Measurements from ENCODE around the gene TMEM184B. TPM values are rescaled to one million over a fixed set of nuclear protein-coding genes. Genes with fewer than 3 reads are reported as not detected.

The TMEM184B gene
- total RNA-seq, 1 experiment from 2014 or later = 46.9 TPM

DNA sequence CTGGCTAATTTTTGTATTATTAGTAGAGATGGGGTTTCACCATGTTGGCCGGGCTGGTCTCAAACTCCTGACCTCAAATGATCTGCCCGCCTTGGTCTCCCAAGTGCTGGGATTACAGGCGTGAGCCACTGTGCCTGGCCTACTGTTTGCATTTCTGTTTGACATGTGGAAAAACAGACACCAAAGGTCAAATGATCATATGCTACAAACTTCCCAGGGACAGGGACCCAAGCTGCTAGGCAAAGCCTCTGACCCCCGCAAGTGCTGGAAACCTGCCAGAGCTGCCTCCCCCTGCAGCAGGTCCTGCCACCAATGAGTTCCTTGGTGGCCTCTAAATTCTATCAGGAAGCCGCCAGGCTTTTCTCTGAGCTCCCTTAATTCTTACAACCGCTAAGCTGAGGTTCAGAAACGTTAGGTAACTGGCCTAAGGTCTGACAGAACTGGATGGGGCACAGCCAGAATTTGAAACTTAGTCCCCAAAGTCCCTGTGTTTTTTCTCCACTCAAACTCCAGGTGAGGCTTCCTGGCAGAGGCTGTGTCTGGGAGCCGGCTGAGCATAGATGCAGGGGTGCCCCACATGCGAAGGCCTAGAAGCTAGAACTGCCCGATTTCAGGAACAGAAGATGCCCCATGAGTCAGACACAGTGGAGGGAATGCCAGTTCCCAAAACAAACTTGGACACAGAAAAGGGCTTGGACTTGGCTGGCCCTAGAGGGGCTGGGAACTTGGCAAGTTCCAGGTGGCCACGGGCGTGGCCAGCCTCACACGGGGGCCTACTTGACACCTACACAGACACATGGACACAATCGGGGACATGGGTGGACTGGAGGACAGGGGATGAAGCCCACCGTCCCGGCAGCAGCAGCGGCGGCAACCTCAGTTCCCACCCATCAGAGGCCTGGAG is 37.1 kb upstream of the TMEM184B start:
- no peak for DNase-seq (ENCODE audit: low read depth)
- in situ Hi-C loops (cut with HindIII; ENCODE audit: low pct_unique_long_range_greater_than_20kb, low sequenced_read_pairs) = no loop called here

DNA sequence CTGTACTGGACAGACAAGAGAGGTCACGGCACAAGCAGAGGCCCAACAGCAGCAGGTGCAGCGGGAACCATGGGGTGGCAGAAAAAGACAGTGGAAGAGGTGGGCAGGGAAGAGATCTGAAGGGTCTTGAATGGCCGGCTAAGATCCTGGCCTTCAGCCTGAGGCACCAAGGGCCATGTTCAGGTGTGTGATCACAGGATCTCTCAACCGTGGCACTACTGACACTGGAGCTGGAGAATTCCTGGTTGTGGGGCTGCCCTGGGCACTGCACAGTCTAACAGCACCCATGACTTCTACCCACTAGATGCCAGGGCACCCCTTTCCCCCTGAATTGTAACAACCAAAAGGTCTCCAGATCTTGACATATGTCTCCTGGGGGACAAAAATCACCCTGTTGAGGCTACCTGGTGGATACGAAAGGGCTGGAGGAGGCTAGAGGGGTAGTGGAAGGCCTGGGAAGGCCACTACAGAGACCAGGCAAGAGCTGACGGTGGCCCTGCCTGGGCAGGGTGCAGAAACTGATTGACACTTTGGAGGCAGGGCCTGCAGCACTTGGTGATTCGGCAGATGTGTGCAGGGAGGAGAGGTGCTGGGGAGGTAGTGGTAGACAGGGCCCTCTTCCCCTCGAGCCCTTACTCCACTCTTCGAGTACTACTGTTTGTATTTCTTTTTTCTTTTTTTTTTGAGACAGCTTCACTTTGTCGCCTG is 36.1 kb upstream of the TMEM184B start:
- in situ Hi-C loops (cut with HindIII; ENCODE audit: low pct_unique_long_range_greater_than_20kb, low sequenced_read_pairs) = no loop called here
- no peak for DNase-seq (ENCODE audit: low read depth)

DNA sequence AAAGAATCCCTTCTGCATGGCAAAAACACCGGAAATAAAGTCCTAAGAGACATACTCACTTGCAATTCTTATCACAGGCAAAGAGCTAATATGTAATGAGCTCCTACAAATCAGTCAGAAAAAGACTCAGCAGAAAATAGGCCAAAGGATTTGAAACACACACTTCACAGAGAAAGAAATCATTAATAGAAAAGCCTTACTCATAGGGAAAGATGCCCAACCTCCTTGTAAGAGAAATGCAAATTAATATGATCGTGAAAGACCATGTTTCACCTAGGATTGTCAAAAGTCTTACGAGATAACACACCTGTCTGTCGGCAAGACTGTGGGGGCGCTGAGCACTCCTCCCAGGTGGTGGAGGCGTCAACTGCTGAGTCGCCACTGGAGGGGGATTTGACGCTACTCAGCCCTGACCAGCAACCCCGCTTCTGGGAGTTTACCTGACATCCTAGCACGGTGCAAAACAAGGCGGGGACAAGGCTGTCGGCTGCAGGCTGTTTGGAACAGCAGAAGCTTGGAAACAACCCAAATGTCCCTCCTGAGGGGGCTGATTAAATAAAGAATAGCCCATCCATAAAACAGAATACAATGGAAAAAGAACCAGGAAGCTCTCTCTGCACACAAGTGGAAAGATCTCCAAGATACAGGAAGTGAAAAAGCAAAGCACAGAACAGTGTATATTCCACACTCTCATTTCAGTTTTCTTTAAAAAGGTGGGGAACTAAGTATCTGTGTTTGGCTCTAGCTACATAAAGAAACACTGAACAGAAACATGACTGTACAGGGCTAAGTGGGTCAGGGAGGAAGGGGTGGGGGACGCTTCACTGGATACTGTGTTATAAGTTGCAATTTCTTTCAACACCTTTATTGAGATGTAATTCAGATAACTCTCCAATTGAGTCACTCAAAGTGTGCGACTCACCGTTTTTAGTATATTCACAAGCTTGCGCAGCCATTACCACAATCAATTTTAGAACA is 33.0 kb upstream of the TMEM184B start:
- in situ Hi-C loops (cut with HindIII; ENCODE audit: low pct_unique_long_range_greater_than_20kb, low sequenced_read_pairs) = no loop called here
- DNase-seq (ENCODE audit: low read depth) = peak; percentile 85

DNA sequence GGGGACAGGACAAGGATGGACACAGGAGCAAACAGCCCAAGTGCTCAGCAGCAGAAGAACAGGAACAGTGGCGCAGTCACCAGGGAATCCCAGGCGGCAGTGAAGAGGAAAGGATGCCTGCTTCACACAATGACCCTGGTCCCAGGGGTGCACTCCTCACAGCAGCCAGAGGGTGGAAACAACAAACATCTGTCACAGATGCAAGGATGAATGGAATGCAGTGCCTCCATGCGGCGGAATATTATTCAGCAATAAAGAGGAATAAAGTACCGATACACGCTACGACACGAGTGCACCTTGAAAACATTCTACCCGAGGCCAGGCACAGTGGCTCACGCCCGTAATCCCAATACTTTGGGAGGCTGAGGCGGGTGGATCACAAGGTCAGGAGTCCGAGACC is 31.7 kb upstream of the TMEM184B start:
- DNase-seq (ENCODE audit: low read depth) = no peak
- in situ Hi-C loops (cut with HindIII; ENCODE audit: low pct_unique_long_range_greater_than_20kb, low sequenced_read_pairs) = no loop called here

DNA sequence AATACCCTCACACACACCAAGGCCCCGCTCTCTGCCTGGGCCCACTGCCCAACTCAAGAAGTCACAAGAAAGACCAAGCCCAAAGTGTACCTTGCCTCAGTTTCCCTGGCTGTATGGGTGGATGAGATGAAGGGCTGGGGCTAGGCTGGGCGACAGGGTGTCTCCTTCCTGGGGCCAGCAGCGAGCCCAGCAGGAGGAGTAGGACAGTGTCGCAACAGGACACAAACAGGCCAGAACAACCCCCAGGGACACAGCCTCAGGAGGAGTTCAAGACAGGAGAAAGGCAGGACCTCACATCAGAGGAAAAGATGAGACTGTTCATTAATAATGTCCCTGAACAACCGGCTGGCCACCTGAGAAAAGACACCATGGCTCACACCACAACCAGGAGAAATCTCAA is 31.2 kb upstream of the TMEM184B start:
- DNase-seq (ENCODE audit: low read depth) = no peak
- in situ Hi-C loops (cut with HindIII; ENCODE audit: low pct_unique_long_range_greater_than_20kb, low sequenced_read_pairs) = no loop called here

DNA sequence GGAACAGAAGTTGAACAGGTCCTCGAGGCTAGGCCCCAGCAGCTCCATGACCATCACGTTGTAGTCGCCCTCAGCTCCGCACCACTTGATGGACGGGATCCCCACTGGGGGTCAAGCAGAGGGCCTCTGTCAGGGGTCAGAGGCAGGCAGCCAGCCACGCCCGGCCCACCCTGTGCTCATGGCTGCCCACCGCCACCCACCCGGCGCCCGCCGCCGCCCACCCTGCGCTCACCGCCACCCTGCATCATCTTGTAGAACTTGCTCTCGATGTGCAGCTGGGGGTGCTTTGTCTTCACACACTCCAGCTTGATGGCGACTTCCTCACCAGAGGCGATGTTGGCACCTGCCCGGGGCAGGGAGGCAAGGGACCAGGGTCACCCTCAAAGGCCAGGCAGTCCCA is 30.1 kb upstream of the TMEM184B start:
- DNase-seq (ENCODE audit: low read depth) = no peak

DNA sequence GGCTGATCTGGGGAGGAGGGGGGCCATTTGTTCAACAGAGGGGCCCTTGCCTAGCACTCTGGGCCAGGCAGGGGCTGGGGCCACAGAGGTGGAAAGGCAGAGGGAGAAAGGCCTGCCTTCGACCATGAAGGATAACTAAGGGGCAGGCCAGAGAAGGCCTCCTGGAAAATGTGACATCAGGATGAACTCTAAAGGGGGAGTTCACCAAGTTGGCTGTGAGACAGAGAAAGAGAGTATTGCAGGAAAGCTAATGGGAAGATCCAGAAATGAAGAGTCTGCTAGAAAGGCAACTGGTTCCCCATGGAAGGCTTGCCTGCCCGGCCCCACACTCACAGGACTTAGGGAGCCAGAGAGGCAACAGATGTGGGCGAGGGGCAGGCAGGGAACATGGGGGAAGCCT is 28.1 kb upstream of the TMEM184B start:
- in situ Hi-C loops (cut with HindIII; ENCODE audit: low pct_unique_long_range_greater_than_20kb, low sequenced_read_pairs) = no loop called here

More for the DNA sequence above, 30.1 kb upstream of the TMEM184B start:
- in situ Hi-C loops (cut with HindIII; ENCODE audit: low pct_unique_long_range_greater_than_20kb, low sequenced_read_pairs) = no loop called here

DNA sequence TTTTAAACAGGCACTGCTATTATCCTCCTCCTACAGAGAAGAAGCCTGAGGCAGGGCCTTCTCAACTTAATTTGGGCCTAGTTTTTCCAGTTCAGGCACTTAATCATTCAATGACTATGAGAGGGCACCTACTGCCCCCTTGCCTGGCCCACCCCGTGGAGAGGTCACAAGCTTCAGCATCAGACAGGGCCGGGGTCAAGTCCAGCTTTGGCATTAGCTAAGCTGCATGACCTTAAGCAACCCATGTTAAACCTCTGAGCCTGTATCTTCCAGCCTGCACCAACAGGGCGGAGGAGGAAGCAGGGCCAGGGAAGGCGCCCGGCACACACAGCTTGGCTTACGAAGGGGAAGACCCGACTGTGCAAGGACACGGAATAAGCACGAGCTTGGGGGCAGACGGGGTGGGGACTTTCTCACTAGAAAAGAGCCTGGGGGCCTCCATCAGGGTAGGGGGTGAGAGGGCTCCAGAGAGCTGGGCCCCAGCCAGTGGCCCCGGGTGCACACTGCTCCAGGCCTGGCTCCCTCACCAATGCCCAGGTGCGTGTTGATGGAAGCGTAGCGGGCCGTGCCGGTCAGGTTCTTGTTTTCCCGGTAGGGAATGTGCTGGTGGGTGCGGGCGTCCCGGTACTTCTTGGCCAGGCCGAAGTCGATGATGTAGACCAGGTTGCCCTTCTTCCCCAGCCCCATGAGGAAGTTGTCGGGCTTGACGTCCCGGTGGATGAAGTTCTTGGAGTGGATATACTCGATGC is 27.6 kb upstream of the TMEM184B start:
- DNase-seq (ENCODE audit: low read depth) = no peak
- in situ Hi-C loops (cut with HindIII; ENCODE audit: low pct_unique_long_range_greater_than_20kb, low sequenced_read_pairs) = no loop called here

More for the DNA sequence above, 28.1 kb upstream of the TMEM184B start:
- DNase-seq (ENCODE audit: low read depth) = no peak

DNA sequence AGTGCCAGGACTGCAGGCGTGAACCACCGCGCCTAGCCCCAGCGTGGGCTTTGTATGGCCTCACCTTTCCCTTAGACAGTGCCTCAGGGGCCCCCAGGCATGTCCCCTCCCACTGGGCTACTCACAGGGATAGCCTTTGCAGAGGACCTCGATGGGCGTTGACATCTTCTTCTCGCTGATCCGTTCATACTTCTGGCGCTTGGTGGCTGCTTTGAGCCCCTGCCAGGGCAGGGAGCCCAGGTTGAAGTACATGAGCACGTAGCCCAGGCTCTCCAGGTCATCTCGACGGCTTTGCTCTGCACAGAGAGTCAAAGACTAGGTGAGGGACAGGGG is 26.9 kb upstream of the TMEM184B start:
- DNase-seq (ENCODE audit: low read depth) = no peak
- in situ Hi-C loops (cut with HindIII; ENCODE audit: low pct_unique_long_range_greater_than_20kb, low sequenced_read_pairs) = no loop called here

DNA sequence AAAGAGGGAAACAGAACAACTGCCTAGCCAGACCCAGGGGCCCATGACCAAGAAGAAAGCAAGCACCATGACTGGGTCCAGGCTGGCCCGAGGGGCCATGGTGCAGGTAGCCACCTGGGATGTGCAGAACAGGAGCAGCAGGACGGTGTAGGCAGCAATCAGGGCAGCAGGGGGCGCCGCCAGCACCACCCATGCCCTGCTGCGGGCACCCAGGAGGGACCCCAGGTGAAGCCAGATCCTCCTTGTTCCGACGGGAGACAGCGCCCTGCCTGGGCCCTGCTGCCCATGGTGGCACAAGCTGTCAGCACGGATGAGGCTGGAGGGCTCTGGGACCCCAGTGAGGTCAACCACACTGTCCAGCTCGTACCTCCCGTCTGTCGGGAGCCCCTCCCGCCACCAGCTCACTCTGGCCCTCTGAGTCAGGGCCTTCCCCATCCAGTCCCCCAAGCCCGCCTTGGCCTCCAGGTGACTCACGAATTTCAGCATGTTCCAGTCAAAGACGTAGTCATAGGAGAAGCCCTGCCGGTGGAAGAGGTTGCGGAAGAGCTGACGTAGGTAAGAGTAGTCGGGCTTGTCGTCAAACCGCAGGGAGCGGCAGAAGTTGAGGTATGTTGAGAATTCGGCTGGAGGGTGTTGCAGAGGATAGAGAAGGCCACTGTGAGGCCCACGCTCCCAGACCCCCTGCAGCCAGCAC is 25.6 kb upstream of the TMEM184B start:
- in situ Hi-C loops (cut with HindIII; ENCODE audit: low pct_unique_long_range_greater_than_20kb, low sequenced_read_pairs) = no loop called here
- DNase-seq (ENCODE audit: low read depth) = peak; percentile 60

DNA sequence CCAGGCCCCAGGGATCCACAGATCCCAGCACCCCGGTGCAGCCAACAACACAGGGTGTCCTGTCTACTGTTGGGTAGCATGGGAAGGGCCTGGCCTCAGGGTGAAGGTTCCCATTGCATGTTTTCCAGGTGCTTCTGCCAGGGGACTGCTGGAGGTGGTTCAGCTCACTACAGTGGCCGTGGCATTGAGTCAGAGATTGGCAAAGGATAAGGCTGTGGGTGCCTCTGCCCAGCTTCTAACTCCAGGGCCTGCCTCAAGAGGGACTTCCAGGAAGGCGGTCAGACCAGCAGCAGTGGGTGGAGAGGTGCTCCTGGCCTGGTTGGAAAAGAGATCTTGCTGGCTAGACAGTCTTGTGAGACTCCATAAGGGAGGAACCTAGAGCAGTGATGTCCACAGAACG is 23.6 kb upstream of the TMEM184B start:
- DNase-seq (ENCODE audit: low read depth) = no peak
- in situ Hi-C loops (cut with HindIII; ENCODE audit: low pct_unique_long_range_greater_than_20kb, low sequenced_read_pairs) = no loop called here

DNA sequence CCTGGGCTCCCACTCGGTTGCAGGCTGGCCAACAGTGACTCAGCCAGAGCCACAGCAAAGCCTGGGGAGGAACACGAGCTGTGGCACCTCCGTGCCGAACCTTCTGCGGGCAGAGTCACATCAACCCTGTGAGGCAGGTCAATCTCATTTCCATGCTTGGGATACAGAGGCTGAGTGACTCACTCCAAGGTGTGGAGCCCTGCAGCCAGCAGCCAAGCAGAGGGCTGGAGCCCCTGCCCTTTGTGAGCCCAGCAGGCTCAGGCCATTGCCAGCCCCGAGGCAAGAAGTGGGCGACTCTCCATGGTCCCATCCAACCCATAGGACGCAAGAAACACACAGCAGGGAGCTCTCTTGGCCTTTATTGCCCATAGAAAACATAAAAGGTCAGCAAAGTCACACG is 23.1 kb upstream of the TMEM184B start:
- in situ Hi-C loops (cut with HindIII; ENCODE audit: low pct_unique_long_range_greater_than_20kb, low sequenced_read_pairs) = no loop called here

DNA sequence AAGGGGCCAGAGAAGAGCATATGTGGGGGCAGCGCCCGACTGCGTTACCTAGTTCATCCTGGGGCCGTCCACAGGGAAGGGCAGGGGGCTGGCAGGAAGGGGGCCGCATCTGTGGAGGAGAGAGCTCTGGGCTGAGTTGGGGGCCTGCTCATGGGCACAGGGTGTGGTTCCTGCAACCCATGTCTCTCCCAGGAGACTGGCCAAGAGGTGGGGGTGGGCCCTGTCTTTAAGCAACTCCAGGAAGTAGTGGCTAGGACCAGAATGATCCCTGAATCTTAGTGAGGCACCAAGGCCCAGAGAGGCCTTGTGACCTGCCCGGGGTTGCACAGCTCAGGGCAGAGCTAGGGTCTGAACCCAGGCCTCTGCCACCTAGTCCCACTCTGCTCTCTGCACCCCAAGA is 22.5 kb upstream of the TMEM184B start:
- no peak for DNase-seq (ENCODE audit: low read depth)
- in situ Hi-C loops (cut with HindIII; ENCODE audit: low pct_unique_long_range_greater_than_20kb, low sequenced_read_pairs) = no loop called here

More for the DNA sequence above, 23.1 kb upstream of the TMEM184B start:
- DNase-seq (ENCODE audit: low read depth) = no peak

DNA sequence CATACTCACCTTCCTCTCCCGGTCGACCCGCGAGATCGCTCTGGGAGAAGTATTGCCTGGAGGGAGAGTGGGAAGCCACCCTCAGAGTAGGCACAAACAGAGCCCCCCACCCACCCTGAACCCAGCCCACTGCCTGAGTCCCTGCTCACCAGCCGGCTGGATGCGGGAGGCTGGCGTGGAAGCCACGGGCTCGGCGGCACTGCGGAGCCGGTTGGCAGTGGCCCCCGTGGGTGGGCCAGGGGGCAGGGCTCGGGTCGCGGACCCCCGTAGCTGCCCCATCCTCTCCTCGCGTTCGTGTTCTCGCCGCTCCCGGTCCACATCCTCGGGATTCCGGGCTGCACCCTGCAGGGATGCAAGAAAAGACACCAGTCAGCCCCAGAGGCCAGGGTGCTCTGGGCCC is 21.4 kb upstream of the TMEM184B start:
- in situ Hi-C loops (cut with HindIII; ENCODE audit: low pct_unique_long_range_greater_than_20kb, low sequenced_read_pairs) = no loop called here
- DNase-seq (ENCODE audit: low read depth) = no peak

DNA sequence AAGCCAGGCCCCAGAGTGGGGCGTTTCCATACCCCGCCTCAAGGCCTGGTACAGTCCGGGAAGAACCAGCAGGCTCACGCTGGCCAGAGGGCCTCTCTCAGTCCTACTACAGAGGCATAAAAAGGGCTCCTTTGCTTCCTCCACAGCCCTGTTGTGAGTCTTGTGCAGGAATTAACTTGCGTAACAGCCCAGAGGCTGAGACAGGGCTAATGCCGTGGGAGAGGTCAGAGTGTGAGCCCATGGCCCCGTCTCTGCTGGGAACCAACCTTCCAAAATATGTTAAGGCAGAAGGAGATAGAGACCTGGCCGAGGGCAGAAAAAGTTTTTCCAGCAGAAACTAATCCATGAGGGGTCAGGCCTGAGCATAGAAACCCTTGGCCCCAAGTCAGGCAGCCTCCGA is 19.9 kb upstream of the TMEM184B start:
- DNase-seq (ENCODE audit: low read depth) = no peak
- in situ Hi-C loops (cut with HindIII; ENCODE audit: low pct_unique_long_range_greater_than_20kb, low sequenced_read_pairs) = no loop called here

DNA sequence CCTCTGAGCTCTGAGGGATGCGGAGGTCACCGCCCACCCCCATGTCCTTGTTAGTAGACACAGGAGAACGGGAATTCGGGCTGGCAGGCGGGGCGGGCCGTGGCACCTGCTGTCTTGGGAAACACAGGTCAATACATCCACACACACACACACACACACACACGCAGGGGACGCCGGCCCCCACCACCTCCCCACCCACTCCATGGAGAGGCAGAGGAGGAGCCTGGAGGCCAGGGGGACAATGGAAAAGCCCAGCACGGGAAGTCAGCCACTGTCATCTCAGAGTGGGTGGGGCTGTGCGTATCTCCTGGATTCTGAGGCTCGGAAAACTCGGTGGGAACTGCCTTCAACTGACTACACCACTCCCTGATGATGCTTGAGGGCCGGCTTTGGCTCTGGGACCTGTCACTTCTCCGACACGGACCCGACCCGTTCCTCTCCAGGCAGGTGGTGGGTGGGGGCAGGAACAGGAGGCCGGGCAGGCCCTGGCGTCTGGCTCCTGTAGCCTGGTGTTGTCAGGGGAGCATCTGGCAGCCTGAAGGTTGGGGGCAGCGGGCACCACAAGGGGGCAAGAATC is 18.5 kb upstream of the TMEM184B start:
- no peak for DNase-seq (ENCODE audit: low read depth)
- in situ Hi-C loops (cut with HindIII; ENCODE audit: low pct_unique_long_range_greater_than_20kb, low sequenced_read_pairs) = no loop called here

DNA sequence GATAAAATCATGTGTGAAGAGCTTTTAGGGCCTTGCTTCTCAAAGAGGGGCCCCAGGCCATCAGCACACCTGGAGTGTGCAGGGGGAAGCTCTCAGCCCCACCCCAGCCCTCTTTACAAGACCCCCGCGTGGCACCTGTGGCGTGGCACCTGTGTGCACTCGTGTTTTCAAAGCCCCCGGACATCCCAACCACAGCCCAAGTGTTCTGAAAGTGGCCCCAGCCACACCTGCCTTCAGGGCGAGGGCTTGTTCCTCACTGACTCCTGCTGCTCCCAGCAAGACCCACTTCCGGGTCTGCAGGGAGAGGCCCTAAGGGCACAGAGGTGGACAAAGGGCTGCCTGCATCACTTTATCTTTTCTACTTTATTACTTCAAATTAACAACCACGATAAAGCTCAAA is 17.5 kb upstream of the TMEM184B start:
- DNase-seq (ENCODE audit: low read depth) = no peak
- in situ Hi-C loops (cut with HindIII; ENCODE audit: low pct_unique_long_range_greater_than_20kb, low sequenced_read_pairs) = no loop called here
